Fibroblast of lung (primary cell): ENCODE results near the gene MSGN1. TPM values are rescaled to one million over a fixed set of nuclear protein-coding genes. Genes with fewer than 3 reads are reported as not detected.

Source experiments
- DNase-seq, 2 donors: peaks; one replicate each; pipeline versions ENCODE4 v3.0.0 to v3.0.0-alpha.2; 2010; ENCODE audit warnings: low read depth in 2 of 2
- H2AFZ ChIP-seq: 2 replicates; pipeline ENCODE4 v1.5.1; 2012; ENCODE audit warnings: low read length, control low read depth, inconsistent platforms
- H3K27ac ChIP-seq: 2 replicates; pipeline ENCODE4 v1.5.1; 2011; ENCODE audit warnings: low read length, control low read depth; ENCODE audit not compliant: insufficient read depth
- H3K27me3 ChIP-seq: 2 replicates; pipeline ENCODE4 v1.5.1; 2011; ENCODE audit warnings: mild to moderate bottlenecking, low read length; ENCODE audit not compliant: control insufficient read depth, insufficient read depth
- H3K36me3 ChIP-seq: 2 replicates; pipeline ENCODE4 v1.5.1; 2011; ENCODE audit warnings: low read length; ENCODE audit not compliant: control insufficient read depth, insufficient read depth
- H3K4me1 ChIP-seq: 2 replicates; pipeline ENCODE4 v1.5.1; 2011; ENCODE audit warnings: low read length; ENCODE audit not compliant: control insufficient read depth, insufficient read depth; ENCODE audit errors: extremely low read depth
- H3K4me2 ChIP-seq: 2 replicates; pipeline ENCODE4 v1.5.1; 2011; ENCODE audit warnings: low read length, control low read depth; ENCODE audit not compliant: insufficient read depth; ENCODE audit errors: extremely low read depth
- H3K4me3 ChIP-seq, 4 experiments: fragments of 200-600 bp in 1 of 4; sonication (generic) in 1 of 4; replicated peaks in 1 of 4; 2 replicates each; pipeline ENCODE4 v1.5.1; 2011 to 2016; ENCODE audit warnings: low read length in 4 of 4, low read depth in 3 of 4, mild to moderate bottlenecking in 3 of 4, control low read depth in 2 of 4, inconsistent platforms in 1 of 4, mixed read lengths in 1 of 4; ENCODE audit not compliant: insufficient read depth in 1 of 4; ENCODE audit errors: control extremely low read depth in 1 of 4
- H3K79me2 ChIP-seq: 2 replicates; pipeline ENCODE4 v1.5.1; 2012; ENCODE audit warnings: mild to moderate bottlenecking, low read length, inconsistent platforms; ENCODE audit not compliant: control insufficient read depth, insufficient read depth
- H3K9ac ChIP-seq: 2 replicates; pipeline ENCODE4 v1.5.1; 2011; ENCODE audit warnings: mild to moderate bottlenecking, low read length, control low read depth; ENCODE audit not compliant: insufficient read depth
- H3K9me3 ChIP-seq: 2 replicates; pipeline ENCODE4 v1.5.1; 2012; ENCODE audit warnings: low read depth, low read length; ENCODE audit not compliant: control insufficient read depth, insufficient read depth
- H4K20me1 ChIP-seq: 2 replicates; pipeline ENCODE4 v1.5.1; 2011; ENCODE audit warnings: low read length; ENCODE audit not compliant: control insufficient read depth, insufficient read depth; ENCODE audit errors: extremely low read depth
- EZH2 ChIP-seq: IDR thresholded peaks from 2 replicates; pipeline ENCODE4 v1.5.1; 2012; ENCODE audit warnings: low read length, control low read depth, mild to moderate bottlenecking; ENCODE audit errors: missing control alignments
- polyA plus RNA-seq, 2 donors: library from polyadenylated mRNA; depleted of rRNA in 1 of 2; stranded (reverse) in 1 of 2; unstranded in 1 of 2; fragments of >200 nt; gene quantifications; 2 replicates each; pipeline ENCODE4 v1.2.1, GENCODE V29; 2011 to 2012; ENCODE audit warnings: missing spikeins in 1 of 2
- total RNA-seq: library from RNA; depleted of rRNA; stranded (reverse); fragments of >200 nt; gene quantifications from 2 replicates; pipeline ENCODE4 v1.2.1, GENCODE V29; 2014
- TF ChIP-seq, protein P1 (sequence below), 2 donors: IDR thresholded peaks in 1 of 2; conservative IDR thresholded peaks in 1 of 2; 1 replicate in 1 of 2; 2 replicates in 1 of 2; pipeline ENCODE4 v1.5.1; 2011 to 2012; ENCODE audit warnings: low read length in 2 of 2, control low read depth in 1 of 2, inconsistent platforms in 1 of 2, low read depth in 1 of 2, mild to moderate bottlenecking in 1 of 2

Gene MSGN1
- total and polyA plus RNA-seq, 2 donors (not counting 1 experiment from before 2014, with no cell fraction given), result not detected

DNA sequence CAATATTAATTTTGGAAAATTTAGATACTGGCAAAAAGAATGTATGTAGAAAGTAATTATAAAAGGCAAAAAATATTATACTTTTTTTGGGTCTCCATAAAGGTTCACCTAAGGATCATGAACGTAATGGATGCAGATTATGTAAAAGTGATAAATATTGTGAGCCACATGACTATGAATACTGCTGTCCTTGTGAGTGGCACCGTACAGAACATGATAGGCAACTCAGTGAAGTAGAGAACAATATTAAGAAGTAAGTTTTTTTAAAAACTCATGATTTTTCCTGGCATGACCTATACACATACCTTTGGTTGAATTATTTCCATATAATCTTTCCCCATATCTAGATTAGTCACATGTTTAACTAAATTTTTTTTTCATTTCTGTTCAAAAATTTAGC is 43.7 kb upstream of the MSGN1 start:
- Histone ChIP-seq H2AFZ (no peak overlapping the region), H3K4me3 (no peak overlapping the region), H3K79me2 (no peaks in the 10 kb centered on the region), H3K9me3 (no peaks in the 10 kb centered on the region), H3K27me3 (no peaks in the 10 kb centered on the region), H3K4me1 (no peaks in the 10 kb centered on the region), H3K36me3 (peaks cover 2% of the 10 kb centered on the region), H3K9ac (no peak overlapping the region), H3K27ac (no peak overlapping the region), H3K4me2 (no peak overlapping the region), H4K20me1 (no peaks in the 10 kb centered on the region)
- TF ChIP-seq EZH2, result no peak
- TF ChIP-seq, protein P1, sequence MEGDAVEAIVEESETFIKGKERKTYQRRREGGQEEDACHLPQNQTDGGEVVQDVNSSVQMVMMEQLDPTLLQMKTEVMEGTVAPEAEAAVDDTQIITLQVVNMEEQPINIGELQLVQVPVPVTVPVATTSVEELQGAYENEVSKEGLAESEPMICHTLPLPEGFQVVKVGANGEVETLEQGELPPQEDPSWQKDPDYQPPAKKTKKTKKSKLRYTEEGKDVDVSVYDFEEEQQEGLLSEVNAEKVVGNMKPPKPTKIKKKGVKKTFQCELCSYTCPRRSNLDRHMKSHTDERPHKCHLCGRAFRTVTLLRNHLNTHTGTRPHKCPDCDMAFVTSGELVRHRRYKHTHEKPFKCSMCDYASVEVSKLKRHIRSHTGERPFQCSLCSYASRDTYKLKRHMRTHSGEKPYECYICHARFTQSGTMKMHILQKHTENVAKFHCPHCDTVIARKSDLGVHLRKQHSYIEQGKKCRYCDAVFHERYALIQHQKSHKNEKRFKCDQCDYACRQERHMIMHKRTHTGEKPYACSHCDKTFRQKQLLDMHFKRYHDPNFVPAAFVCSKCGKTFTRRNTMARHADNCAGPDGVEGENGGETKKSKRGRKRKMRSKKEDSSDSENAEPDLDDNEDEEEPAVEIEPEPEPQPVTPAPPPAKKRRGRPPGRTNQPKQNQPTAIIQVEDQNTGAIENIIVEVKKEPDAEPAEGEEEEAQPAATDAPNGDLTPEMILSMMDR (conservative IDR thresholded peaks at IDR 0.05 in 1 of 2, IDR thresholded peaks at IDR 0.05 in 1 of 2; ENCODE audit: low read depth in 1 of 2, low read length in 2 of 2), result no peak
- DNase-seq, result no peak

DNA sequence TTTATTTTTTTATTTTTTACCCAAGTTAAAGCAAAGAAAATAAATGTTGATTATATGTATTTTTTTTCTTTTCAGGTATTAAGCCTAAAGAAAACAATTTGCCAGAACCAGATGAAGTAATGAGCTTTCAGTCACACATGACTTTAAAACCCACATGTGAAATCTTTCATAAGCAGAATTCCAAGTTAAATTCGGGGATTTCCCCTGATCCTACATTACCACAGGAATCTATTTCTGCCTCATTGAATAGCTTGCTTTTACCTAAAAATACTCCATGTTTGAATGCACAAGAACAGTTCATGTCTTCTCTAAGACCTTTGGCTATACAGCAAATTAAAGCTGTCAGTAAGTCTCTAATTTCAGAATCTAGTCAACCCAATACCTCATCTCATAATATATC is 35.7 kb upstream of the MSGN1 start:
- peak in 1 of 2 donors; percentile 41 for DNase-seq
- Histone ChIP-seq H3K27ac (no peak overlapping the region), H2AFZ (no peak overlapping the region), H3K79me2 (no peaks in the 10 kb centered on the region), H3K4me2 (no peak overlapping the region), H3K36me3 (no peaks in the 10 kb centered on the region), H3K4me3 (no peak overlapping the region), H3K27me3 (no peaks in the 10 kb centered on the region), H3K9me3 (no peaks in the 10 kb centered on the region), H3K9ac (no peak overlapping the region), H3K4me1 (no peaks in the 10 kb centered on the region), H4K20me1 (no peaks in the 10 kb centered on the region)
- no peak for TF ChIP-seq EZH2
- TF ChIP-seq, protein P1 (conservative IDR thresholded peaks at IDR 0.05 in 1 of 2, IDR thresholded peaks at IDR 0.05 in 1 of 2; ENCODE audit: low read depth in 1 of 2, low read length in 2 of 2), result no peak

DNA sequence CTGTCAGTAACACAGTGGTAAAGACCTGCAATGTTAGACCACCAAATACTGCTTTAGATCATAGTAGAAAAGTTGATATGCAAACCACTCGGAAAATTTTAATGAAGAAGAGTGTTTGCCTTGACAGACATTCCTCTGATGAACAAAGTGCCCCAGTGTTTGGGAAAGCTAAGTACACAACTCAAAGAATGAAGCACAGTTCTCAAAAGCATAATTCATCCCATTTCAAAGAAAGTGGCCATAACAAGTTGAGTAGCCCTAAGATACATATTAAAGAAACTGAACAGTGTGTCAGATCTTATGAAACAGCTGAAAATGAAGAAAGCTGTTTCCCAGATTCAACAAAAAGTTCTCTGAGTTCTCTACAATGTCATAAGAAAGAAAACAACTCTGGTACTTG is 34.8 kb upstream of the MSGN1 start:
- Histone ChIP-seq H3K9me3 (no peaks in the 10 kb centered on the region), H3K36me3 (no peaks in the 10 kb centered on the region), H3K9ac (no peak overlapping the region), H3K4me1 (no peaks in the 10 kb centered on the region), H3K27me3 (no peaks in the 10 kb centered on the region), H3K79me2 (no peaks in the 10 kb centered on the region), H3K27ac (no peak overlapping the region), H2AFZ (no peak overlapping the region), H3K4me2 (no peak overlapping the region), H4K20me1 (no peaks in the 10 kb centered on the region), H3K4me3 (no peak overlapping the region)
- no peak for TF ChIP-seq EZH2
- TF ChIP-seq, protein P1 (conservative IDR thresholded peaks at IDR 0.05 in 1 of 2, IDR thresholded peaks at IDR 0.05 in 1 of 2; ENCODE audit: low read depth in 1 of 2, low read length in 2 of 2), result no peak
- no peak for DNase-seq
